ENCODE results near the gene GDF7. TPM values are rescaled to one million over a fixed set of nuclear protein-coding genes. Genes with fewer than 3 reads are reported as not detected.

Gene GDF7
- total RNA-seq, 1 donor from 2014 or later, result 0.52 TPM

DNA sequence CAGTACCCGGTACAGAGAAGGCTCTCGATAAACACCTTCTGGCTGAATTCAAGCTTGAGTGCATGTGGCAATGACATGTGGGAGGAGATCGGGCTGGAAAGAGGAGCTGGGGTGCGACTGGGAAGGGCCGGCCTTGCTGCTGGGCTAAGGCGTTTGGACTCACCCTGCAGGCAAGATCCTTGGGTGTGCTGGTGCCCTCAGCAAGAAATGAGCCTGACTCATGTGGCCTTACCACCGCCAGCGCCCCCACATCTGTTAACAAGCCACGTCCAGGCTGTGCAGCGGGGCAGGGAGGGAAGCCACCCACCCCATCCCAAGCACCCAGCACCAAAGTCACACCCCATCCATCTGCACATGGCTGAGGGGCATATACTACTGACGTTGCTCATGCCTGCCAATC lies 17.4 kb upstream of the GDF7 start:
- no peaks in the 10 kb centered on the region for H3K9me3 ChIP-seq (ENCODE audit: control insufficient read depth in 3 of 3, low read length in 3 of 3)
- no peak overlapping the region for H3K27ac ChIP-seq (ENCODE audit: low read depth, low read length)
- H3K4me1 ChIP-seq (ENCODE audit: control insufficient read depth in 3 of 3, insufficient read depth in 3 of 3, low read length in 3 of 3), result peaks cover 20 to 23% (median 22%) of the 10 kb centered on the region in 3 donors
- no peak overlapping the region for H3K9ac ChIP-seq (ENCODE audit: low read depth in 1 of 3, low read length in 3 of 3)
- peaks cover 8 to 17% (median 13%) of the 10 kb centered on the region in 3 donors for H3K36me3 ChIP-seq (ENCODE audit: control insufficient read depth in 3 of 3, insufficient read depth in 3 of 3, low read length in 3 of 3)
- no peaks in the 10 kb centered on the region for H3K27me3 ChIP-seq (ENCODE audit: control insufficient read depth in 3 of 3, insufficient read depth in 3 of 3, low read length in 3 of 3)
- H3K4me3 ChIP-seq (ENCODE audit: low read length in 3 of 3), result peak overlapping the region; percentile 89 to 94 (median 91)

DNA sequence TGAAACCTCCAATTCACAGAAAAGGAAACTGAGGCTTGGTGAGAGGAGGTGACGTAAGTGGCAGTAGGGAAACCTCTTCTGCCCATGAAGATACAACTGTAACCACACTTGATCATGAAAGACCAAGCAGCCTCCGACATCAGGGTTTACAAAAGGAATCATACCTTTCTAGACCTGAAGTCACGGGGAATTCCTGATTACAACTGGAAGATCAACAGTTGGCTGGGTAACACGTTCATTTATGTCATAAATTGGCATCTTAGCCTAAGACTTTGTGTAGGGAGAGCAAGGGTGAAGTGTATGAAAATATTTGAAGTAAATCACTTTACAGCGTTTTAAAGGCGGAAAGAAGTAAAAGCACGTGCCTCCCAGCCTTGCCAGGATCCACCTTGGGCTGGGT lies 17.0 kb upstream of the GDF7 start:
- H3K4me3 ChIP-seq (ENCODE audit: low read length in 3 of 3), result peak overlapping the region; percentile 89 to 94 (median 91)
- peak overlapping the region in 2 of 3 donors; percentile 88 to 93 for H3K9ac ChIP-seq (ENCODE audit: low read depth in 1 of 3, low read length in 3 of 3)
- peaks cover 20 to 23% (median 22%) of the 10 kb centered on the region in 3 donors for H3K4me1 ChIP-seq (ENCODE audit: control insufficient read depth in 3 of 3, insufficient read depth in 3 of 3, low read length in 3 of 3)
- H3K36me3 ChIP-seq (ENCODE audit: control insufficient read depth in 3 of 3, insufficient read depth in 3 of 3, low read length in 3 of 3), result peaks cover 4 to 13% (median 9%) of the 10 kb centered on the region in 3 donors
- no peaks in the 10 kb centered on the region for H3K9me3 ChIP-seq (ENCODE audit: control insufficient read depth in 3 of 3, low read length in 3 of 3)
- no peaks in the 10 kb centered on the region for H3K27me3 ChIP-seq (ENCODE audit: control insufficient read depth in 3 of 3, insufficient read depth in 3 of 3, low read length in 3 of 3)
- H3K27ac ChIP-seq (ENCODE audit: low read depth, low read length), result no peak overlapping the region

DNA sequence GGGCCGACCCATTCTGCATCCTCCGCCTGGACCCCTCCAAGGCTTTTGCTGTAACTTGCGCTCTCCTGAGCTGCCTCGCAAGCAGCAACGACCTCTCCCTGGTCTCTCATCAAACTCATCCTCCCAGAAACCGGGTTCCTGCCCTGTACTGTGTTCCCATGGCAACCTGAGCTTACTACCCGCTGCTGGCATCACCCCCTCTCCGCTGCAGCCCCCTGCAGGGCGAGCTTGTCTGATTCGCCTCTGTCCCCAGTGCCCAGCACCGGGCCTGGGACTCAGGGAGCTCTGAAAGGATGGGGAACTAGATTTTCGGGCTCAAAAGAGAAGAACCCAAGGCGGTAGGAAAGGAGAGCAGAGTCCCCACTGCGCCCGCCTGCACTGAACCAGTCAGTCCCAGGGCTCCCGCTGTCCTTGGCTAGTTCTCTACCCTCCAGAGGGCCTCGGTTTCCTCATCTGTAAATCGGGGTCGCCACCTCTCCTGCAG lies 16.5 kb upstream of the GDF7 start:
- Histone ChIP-seq H3K27ac (ENCODE audit: low read depth, low read length) (peak overlapping the region; percentile 75), H3K9me3 (ENCODE audit: control insufficient read depth in 3 of 3, low read length in 3 of 3) (no peaks in the 10 kb centered on the region), H3K27me3 (ENCODE audit: control insufficient read depth in 3 of 3, insufficient read depth in 3 of 3, low read length in 3 of 3) (no peaks in the 10 kb centered on the region), H3K36me3 (ENCODE audit: control insufficient read depth in 3 of 3, insufficient read depth in 3 of 3, low read length in 3 of 3) (peaks cover 2 to 11% (median 5%) of the 10 kb centered on the region in 3 donors), H3K4me1 (ENCODE audit: control insufficient read depth in 3 of 3, insufficient read depth in 3 of 3, low read length in 3 of 3) (peaks cover 20 to 23% (median 22%) of the 10 kb centered on the region in 3 donors), H3K4me3 (ENCODE audit: low read length in 3 of 3) (peak overlapping the region; percentile 89 to 94 (median 91)), H3K9ac (ENCODE audit: low read depth in 1 of 3, low read length in 3 of 3) (peak overlapping the region; percentile 88 to 93 (median 92))

DNA sequence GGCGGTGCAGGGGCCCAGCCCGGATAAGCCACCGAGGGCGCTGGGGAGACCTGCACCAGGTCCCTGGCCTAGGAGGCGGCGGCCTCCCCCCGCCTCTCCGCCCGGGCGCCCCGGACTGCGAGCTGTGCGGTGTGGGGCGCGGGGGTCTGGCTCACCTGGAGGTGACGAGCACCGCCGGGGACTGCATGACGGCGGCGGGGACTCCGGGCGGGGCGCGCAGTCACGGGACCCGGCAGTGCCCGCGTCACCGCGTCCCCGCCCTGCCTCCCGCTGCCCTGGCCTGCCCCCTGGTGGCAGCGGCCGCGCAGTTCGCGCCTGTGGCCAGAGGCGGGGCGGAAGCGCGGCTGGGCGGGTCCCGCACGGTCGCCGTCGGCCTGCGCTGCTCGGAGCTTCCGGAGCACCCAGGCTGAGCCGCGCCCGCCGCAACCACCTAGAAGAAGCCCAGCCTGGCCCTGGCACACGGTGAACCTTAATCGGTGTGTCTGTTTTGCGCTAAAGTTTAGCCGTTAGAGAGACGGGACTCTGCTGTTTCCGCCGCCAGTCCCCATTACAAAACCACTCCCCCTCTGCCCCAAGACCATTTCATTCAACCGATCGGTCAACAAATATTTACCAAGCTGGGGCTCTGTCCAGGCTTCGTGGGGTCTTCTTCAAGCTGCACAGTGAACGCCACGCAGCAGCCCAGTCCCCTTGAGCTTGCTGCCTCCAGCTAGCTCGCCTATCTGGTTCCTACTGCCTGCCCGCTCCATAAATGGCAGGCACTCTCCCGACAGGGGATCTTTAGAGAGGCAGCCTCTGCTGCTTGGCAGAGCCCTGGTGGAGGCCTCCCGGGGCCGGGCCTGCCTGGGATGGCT lies 15.8 kb upstream of the GDF7 start, which contains the start of gene HS1BP3:
Gene HS1BP3 (minus strand): TSS at position 222 of the 854 bp plus-strand sequence. CDS start 35 bp downstream, at position 187.
- peaks cover 2 to 6% (median 4%) of the 10 kb centered on the region in 3 donors for H3K36me3 ChIP-seq (ENCODE audit: control insufficient read depth in 3 of 3, insufficient read depth in 3 of 3, low read length in 3 of 3)
- H3K4me3 ChIP-seq (ENCODE audit: low read length in 3 of 3), result peak within 1 kb of the TSS; percentile 92 to 94 (median 92)
- peak within 1 kb of the TSS; percentile 75 for H3K27ac ChIP-seq (ENCODE audit: low read depth, low read length)
- H3K27me3 ChIP-seq (ENCODE audit: control insufficient read depth in 3 of 3, insufficient read depth in 3 of 3, low read length in 3 of 3), result no peaks in the 10 kb centered on the region
- peak within 1 kb of the TSS; percentile 88 to 93 (median 92) for H3K9ac ChIP-seq (ENCODE audit: low read depth in 1 of 3, low read length in 3 of 3)
- H3K4me1 ChIP-seq (ENCODE audit: control insufficient read depth in 3 of 3, insufficient read depth in 3 of 3, low read length in 3 of 3), result peaks cover 20 to 23% (median 22%) of the 10 kb centered on the region in 3 donors
- H3K9me3 ChIP-seq (ENCODE audit: control insufficient read depth in 3 of 3, low read length in 3 of 3), result no peaks in the 10 kb centered on the region

DNA sequence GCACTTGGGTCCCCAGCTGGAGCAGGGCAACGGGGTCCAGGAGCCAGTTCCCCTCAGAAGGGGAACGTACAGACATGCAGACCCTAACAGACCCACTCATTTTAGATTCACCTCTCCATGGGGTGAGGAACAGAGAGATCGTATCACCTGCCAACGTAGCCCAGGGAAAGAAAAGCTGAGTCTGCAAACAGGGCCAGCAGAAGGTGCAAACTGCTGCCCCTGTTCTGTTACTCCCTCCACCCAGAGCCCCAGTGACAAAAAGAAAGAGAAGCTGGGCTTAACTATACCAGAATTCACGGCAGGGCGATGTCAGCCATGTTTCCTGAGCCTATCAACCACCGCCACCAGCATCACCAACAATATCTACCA lies 15.2 kb upstream of the GDF7 start:
- peak overlapping the region; percentile 75 for H3K27ac ChIP-seq (ENCODE audit: low read depth, low read length)
- H3K4me3 ChIP-seq (ENCODE audit: low read length in 3 of 3), result peak overlapping the region; percentile 92 to 94 (median 92)
- peaks cover 20 to 23% (median 22%) of the 10 kb centered on the region in 3 donors for H3K4me1 ChIP-seq (ENCODE audit: control insufficient read depth in 3 of 3, insufficient read depth in 3 of 3, low read length in 3 of 3)
- H3K9me3 ChIP-seq (ENCODE audit: control insufficient read depth in 3 of 3, low read length in 3 of 3), result no peaks in the 10 kb centered on the region
- H3K9ac ChIP-seq (ENCODE audit: low read depth in 1 of 3, low read length in 3 of 3), result peak overlapping the region; percentile 88 to 93 (median 90)
- peaks cover 0 to 4% (median 0%) of the 10 kb centered on the region in 3 donors for H3K27me3 ChIP-seq (ENCODE audit: control insufficient read depth in 3 of 3, insufficient read depth in 3 of 3, low read length in 3 of 3)
- peaks cover 0 to 4% (median under 1%) of the 10 kb centered on the region in 3 donors for H3K36me3 ChIP-seq (ENCODE audit: control insufficient read depth in 3 of 3, insufficient read depth in 3 of 3, low read length in 3 of 3)

DNA sequence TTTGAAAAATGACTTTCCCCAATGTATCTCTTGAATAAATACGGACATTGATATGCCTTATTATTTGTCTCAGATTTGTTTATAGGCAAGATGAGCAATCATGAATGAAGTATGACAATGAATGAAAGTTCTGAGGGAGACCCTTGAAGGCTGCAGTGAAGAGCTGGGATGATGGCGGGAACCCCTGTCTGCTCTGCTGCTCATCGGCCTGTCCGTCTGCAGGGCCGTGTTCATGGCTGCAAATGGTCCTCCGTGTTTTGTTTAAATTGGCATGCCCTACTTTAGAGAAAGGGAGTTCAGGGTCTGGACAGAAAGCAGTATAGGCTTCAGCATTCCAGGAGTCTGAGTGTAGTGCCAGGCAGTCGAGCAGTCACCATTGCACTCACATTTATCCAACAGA lies 14.8 kb upstream of the GDF7 start:
- Histone ChIP-seq H3K4me1 (ENCODE audit: control insufficient read depth in 3 of 3, insufficient read depth in 3 of 3, low read length in 3 of 3) (peaks cover 20 to 23% (median 22%) of the 10 kb centered on the region in 3 donors), H3K36me3 (ENCODE audit: control insufficient read depth in 3 of 3, insufficient read depth in 3 of 3, low read length in 3 of 3) (peaks cover 0 to 3% (median 0%) of the 10 kb centered on the region in 3 donors), H3K9me3 (ENCODE audit: control insufficient read depth in 3 of 3, low read length in 3 of 3) (no peaks in the 10 kb centered on the region), H3K9ac (ENCODE audit: low read depth in 1 of 3, low read length in 3 of 3) (no peak overlapping the region), H3K27ac (ENCODE audit: low read depth, low read length) (no peak overlapping the region), H3K27me3 (ENCODE audit: control insufficient read depth in 3 of 3, insufficient read depth in 3 of 3, low read length in 3 of 3) (peaks cover 0 to 5% (median 0%) of the 10 kb centered on the region in 3 donors), H3K4me3 (ENCODE audit: low read length in 3 of 3) (no peak overlapping the region)

DNA sequence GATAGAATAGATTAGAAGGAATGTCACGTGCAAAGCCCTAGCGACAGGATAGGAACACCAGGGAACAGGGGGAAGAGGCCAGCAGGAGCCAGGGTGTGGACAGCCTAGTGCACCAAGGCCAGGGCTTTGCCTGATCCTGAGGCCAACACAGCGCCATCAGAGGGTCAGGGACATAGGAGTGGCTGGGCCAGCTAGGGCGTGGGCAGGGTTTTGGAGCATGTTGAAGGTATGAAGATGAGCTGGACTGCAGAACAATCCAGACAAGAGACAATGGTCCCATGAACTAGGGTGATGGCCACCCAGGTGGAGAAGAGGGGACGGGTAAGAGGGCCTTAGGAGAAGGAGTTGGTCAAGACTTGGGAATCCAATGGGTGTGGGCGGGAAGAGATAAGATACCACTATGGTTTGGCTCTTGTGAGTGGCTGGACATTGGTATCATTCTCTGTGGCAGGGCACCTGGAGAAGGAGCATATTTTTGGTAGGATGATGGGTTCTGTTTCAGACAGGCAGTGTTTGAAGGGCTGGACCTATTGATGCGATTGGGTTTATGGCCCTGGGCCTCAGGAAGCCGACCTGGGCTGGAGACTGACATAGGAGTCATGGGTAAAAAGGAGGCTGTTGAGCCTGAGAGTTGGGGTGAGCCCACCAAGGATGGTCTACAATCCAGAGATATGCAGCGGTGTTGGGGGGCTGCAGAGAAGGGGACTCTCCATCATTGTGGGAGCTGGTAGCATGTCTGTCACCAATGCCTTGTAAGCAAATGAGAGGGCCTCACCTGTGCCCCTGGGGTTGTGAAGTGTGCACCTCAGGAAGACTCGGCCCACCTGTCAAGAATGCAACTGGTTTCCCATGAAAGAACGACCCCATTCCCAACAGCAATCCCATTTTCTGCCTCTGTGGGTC lies 14.0 kb upstream of the GDF7 start:
- no peaks in the 10 kb centered on the region for H3K36me3 ChIP-seq (ENCODE audit: control insufficient read depth in 3 of 3, insufficient read depth in 3 of 3, low read length in 3 of 3)
- peaks cover 20 to 23% (median 22%) of the 10 kb centered on the region in 3 donors for H3K4me1 ChIP-seq (ENCODE audit: control insufficient read depth in 3 of 3, insufficient read depth in 3 of 3, low read length in 3 of 3)
- H3K9me3 ChIP-seq (ENCODE audit: control insufficient read depth in 3 of 3, low read length in 3 of 3), result no peaks in the 10 kb centered on the region
- H3K4me3 ChIP-seq (ENCODE audit: low read length in 3 of 3), result no peak overlapping the region
- H3K27ac ChIP-seq (ENCODE audit: low read depth, low read length), result no peak overlapping the region
- H3K9ac ChIP-seq (ENCODE audit: low read depth in 1 of 3, low read length in 3 of 3), result no peak overlapping the region
- peaks cover 0 to 5% (median 0%) of the 10 kb centered on the region in 3 donors for H3K27me3 ChIP-seq (ENCODE audit: control insufficient read depth in 3 of 3, insufficient read depth in 3 of 3, low read length in 3 of 3)

DNA sequence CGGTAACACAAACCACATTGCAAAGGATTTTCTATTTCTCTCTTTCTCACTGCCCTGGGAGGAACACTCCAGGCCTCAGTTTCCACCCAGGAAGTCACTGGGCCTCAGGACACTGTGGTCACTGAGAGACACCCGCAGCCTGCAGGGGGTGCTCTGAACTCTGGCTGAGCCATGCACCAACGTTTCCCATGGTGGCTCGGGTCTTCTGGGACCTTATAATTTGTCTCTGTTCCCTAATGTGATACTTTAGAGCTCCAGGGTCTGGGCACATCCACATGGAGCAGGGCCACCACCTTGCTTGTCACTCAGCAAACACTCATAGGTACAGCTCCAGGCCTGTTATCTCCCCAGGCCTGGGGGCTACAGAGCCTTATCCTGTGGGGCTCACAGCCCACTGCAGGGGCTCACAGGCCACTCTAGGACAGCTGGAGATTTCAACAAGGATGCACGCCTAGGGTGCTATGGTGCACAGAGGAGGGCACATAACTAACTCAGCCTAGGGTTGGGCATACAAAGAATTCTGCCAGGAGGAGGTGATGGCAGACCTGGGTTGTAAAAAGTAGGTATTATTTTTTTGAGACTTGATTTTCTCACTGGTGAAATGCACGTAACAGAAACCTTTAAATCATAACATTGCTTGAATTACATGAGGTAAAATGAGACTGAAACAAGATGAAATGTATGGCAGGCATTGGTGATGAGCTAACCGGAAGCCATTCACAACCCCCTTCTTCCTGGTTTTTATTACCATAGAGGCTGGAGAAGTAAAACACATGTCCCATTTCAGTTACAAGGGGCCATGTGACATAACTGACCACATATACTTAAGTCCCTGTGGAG lies 13.0 kb upstream of the GDF7 start:
- Histone ChIP-seq H3K36me3 (ENCODE audit: control insufficient read depth in 3 of 3, insufficient read depth in 3 of 3, low read length in 3 of 3) (no peaks in the 10 kb centered on the region), H3K27me3 (ENCODE audit: control insufficient read depth in 3 of 3, insufficient read depth in 3 of 3, low read length in 3 of 3) (peaks cover 0 to 5% (median 0%) of the 10 kb centered on the region in 3 donors), H3K9ac (ENCODE audit: low read depth in 1 of 3, low read length in 3 of 3) (no peak overlapping the region), H3K9me3 (ENCODE audit: control insufficient read depth in 3 of 3, low read length in 3 of 3) (no peaks in the 10 kb centered on the region), H3K4me3 (ENCODE audit: low read length in 3 of 3) (no peak overlapping the region), H3K4me1 (ENCODE audit: control insufficient read depth in 3 of 3, insufficient read depth in 3 of 3, low read length in 3 of 3) (peaks cover 17 to 23% (median 20%) of the 10 kb centered on the region in 3 donors), H3K27ac (ENCODE audit: low read depth, low read length) (no peak overlapping the region)

DNA sequence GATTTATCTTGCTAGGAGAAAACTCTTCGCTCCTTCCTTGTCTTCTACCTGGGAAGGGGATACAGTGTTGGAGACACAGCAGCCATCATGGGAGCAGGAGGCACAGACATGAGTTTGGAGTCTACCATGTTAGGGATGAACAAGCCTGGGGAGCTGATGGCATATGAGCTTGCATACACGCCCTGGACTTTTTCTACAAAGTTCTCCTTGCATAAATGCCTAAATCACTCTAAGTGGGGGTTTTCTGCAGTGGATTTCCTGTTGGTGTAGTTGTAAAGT lies 12.5 kb upstream of the GDF7 start:
- H3K9me3 ChIP-seq (ENCODE audit: control insufficient read depth in 3 of 3, low read length in 3 of 3), result no peaks in the 10 kb centered on the region
- H3K4me3 ChIP-seq (ENCODE audit: low read length in 3 of 3), result no peak overlapping the region
- H3K27ac ChIP-seq (ENCODE audit: low read depth, low read length), result no peak overlapping the region
- H3K4me1 ChIP-seq (ENCODE audit: control insufficient read depth in 3 of 3, insufficient read depth in 3 of 3, low read length in 3 of 3), result peaks cover 16 to 20% (median 16%) of the 10 kb centered on the region in 3 donors
- H3K36me3 ChIP-seq (ENCODE audit: control insufficient read depth in 3 of 3, insufficient read depth in 3 of 3, low read length in 3 of 3), result no peaks in the 10 kb centered on the region
- peaks cover 0 to 5% (median 1%) of the 10 kb centered on the region in 3 donors for H3K27me3 ChIP-seq (ENCODE audit: control insufficient read depth in 3 of 3, insufficient read depth in 3 of 3, low read length in 3 of 3)
- no peak overlapping the region for H3K9ac ChIP-seq (ENCODE audit: low read depth in 1 of 3, low read length in 3 of 3)
